Uterus (tissue), 4 donors: Measurements from ENCODE around the gene ABHD18. TPM values are rescaled to one million over a fixed set of nuclear protein-coding genes. Genes with fewer than 3 reads are reported as not detected.
"Not testable (repeated sequence)": the region's sequence is repeated elsewhere in the genome, so short reads cannot be mapped to it uniquely, and the experiment has no call there.

Experiments used
- DNase-seq, 2 donors: peaks; one replicate each; pipeline ENCODE4 v3.0.0-alpha.2; 2019 to 2020
- H3K27ac ChIP-seq, 2 donors: fragments of 200-600 bp; sonication (generic); 1 replicate in 1 of 2; 2 replicates in 1 of 2; pipeline ENCODE4 v1.5.1; 2016 to 2018
- H3K27me3 ChIP-seq, 2 donors: fragments of 200-600 bp; sonication (generic); one replicate each; pipeline ENCODE4 v1.5.1; 2018 to 2019; ENCODE audit warnings: control low read depth in 1 of 2
- H3K36me3 ChIP-seq, 2 donors: fragments of 200-600 bp; sonication (generic); one replicate each; pipeline ENCODE4 v1.5.1; 2019; ENCODE audit warnings: control low read depth in 1 of 2
- H3K4me1 ChIP-seq, 2 donors: fragments of 200-600 bp; sonication (generic); one replicate each; pipeline ENCODE4 v1.5.1; 2018 to 2019; ENCODE audit warnings: control low read depth in 1 of 2
- H3K4me3 ChIP-seq, 2 donors: fragments of 200-600 bp; sonication (generic); 1 replicate in 1 of 2; 2 replicates in 1 of 2; pipeline ENCODE4 v1.5.1; 2018 to 2019; ENCODE audit warnings: mild to moderate bottlenecking in 1 of 2
- H3K9me3 ChIP-seq, 2 donors: fragments of 200-600 bp; sonication (generic); one replicate each; pipeline ENCODE4 v1.5.1; 2019; ENCODE audit warnings: control low read depth in 1 of 2
- CTCF ChIP-seq, 4 experiments: fragments of 200-600 bp in 2 of 4; fragments of 450-650 bp in 2 of 4; sonication (generic) in 2 of 4; IDR thresholded peaks; one replicate each; pipeline ENCODE4 v1.5.1; 2016 to 2019; ENCODE audit warnings: antibody characterized with exemption in 4 of 4, mild to moderate bottlenecking in 2 of 4, moderate library complexity in 1 of 4
- POLR2A ChIP-seq, 2 donors: fragments of 450-650 bp; IDR thresholded peaks; one replicate each; pipeline ENCODE4 v1.6.1; 2016; ENCODE audit warnings: antibody characterized with exemption in 2 of 2, mild to moderate bottlenecking in 1 of 2, moderate library complexity in 1 of 2
- intact Hi-C: fragments of 100-400 bp; cut with DNase I; formaldehyde crosslinking; loops from one replicate; pipeline ENCODE4 v1.15.1; 2023; ENCODE audit warnings: low total_unique reads
- total RNA-seq, 4 donors: library from RNA; depleted of rRNA in 3 of 4; stranded (reverse); fragments of >200 nt in 3 of 4; gene quantifications; one replicate each; pipeline versions ENCODE4 v1.1.0 to v1.2.4, GENCODE V29; 2014 to 2023
- donor health status: DM: yes; HTN: yes; CAD: no.

Gene ABHD18
- total RNA-seq, 4 donors from 2014 or later, result 4.7 to 16.1 (median 12.5) TPM

- intact Hi-C loops, result no loop called here
- Histone ChIP-seq H3K36me3 (no peaks in the 10 kb centered on the region), H3K4me3 (no peak overlapping the region), H3K27ac (no peak overlapping the region), H3K27me3 (no peaks in the 10 kb centered on the region), H3K9me3 (no peaks in the 10 kb centered on the region), H3K4me1 (no peaks in the 10 kb centered on the region)
- no peak for TF ChIP-seq POLR2A (IDR thresholded peaks at IDR 0.05)
- no peak for TF ChIP-seq CTCF (IDR thresholded peaks at IDR 0.05)
- no peak for DNase-seq
These were observed 91.2 kb downstream of the ABHD18 start for GRCh38 chr4:128056396-128056795.

DNA sequence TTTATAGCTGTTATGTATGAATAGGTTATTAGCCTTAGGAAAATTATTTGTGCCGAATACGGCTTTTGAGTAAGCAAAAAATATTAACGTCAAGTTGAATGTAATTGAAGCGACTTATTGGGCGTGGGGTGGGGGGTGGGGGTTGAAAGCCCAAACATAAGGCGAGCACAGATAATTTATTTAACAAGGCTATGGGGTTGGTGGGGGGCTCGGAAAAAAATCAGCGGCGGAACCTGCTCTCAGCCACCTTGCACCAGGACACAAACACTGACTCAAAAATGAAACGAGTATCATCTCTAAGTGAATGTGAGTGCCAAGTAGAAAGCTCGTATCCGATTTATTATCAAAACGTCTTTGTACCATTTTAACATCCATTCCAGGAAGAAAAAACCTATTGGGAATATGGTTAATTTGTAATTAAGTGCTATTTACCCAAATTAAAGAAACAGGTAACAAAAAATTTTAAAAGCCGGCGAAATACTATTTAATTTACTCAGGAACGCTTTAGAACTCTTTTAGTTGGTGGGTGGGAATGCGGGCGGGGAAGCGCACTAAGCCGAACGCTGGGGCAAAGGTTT, 95.0 kb downstream of the ABHD18 start:
- intact Hi-C loops, result loop anchor here (10.0 kb wide), 1 partner anchor 95 kb away; the partner anchor contains the start of genes ABHD18 and MFSD8

DNA sequence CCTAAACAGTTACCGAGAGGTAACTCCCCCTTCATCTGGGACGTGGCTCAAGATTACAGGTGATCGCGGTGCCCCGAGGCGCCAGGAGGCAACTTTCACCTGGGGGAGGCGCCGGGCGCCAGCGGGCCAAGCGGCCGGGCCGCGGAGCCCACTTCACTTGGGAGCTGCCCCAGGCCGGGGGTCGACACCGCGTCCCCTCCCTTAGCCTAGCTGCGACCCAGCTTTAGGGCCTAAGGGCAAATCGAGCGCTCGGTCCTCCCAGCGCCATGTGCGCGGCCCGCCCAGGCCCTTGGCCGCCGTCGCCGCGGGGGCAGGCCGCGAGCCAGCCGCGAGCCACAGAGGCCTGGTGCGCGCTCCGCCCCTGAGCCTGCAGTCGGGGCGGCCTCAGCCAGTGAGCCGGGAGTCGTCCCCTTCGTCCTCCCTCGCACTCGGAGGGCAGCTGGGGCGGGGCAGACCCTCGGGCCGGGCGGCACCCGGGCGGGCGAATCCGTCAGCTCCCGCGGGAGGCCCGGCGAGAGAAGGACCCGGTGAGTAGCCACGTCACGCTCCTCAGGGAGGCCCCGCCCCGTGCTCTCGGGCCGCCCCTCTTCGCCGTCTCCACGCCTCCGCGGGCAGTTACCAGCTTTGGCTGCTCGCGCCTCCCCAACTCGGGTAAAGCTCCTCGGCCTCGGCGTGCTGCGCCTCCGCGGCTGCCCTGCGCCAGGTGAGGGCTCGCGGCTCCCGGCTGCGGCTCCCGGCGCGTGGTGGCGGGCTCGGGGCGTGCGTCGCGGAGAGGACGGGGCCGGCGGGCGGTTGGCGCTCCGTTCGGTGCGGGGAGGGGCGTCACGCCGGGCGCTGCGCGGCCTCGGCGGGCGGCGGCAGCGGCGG, 95.7 kb downstream of the ABHD18 start, which contains the start of gene LARP1B:
TSS of gene LARP1B (plus strand) at position 614 of the 867 bp plus-strand sequence. CDS start 13,640 bp downstream, outside the sequence.
- Histone ChIP-seq H3K27me3 (no peaks in the 10 kb centered on the region), H3K9me3 (no peaks in the 10 kb centered on the region), H3K4me1 (no peaks in the 10 kb centered on the region), H3K27ac (peak within 1 kb of the TSS; percentile 88 to 95), H3K4me3 (peak within 1 kb of the TSS; percentile 80 to 96), H3K36me3 (no peaks in the 10 kb centered on the region)
- peak in 1 of 4 experiments; percentile 2 for TF ChIP-seq CTCF (IDR thresholded peaks at IDR 0.05)
- peak; percentile 92 to 94 for TF ChIP-seq POLR2A (IDR thresholded peaks at IDR 0.05)
- DNase-seq, result peak; percentile 94 to 95
- intact Hi-C loops, result loop anchor here (10.0 kb wide), 1 partner anchor 96 kb away; the partner anchor contains the start of genes ABHD18 and MFSD8

More for the DNA sequence above, 95.0 kb downstream of the ABHD18 start:
- H3K27me3 ChIP-seq, result no peaks in the 10 kb centered on the region
- TF ChIP-seq CTCF (IDR thresholded peaks at IDR 0.05), result no peak
- no peak for TF ChIP-seq POLR2A (IDR thresholded peaks at IDR 0.05)
- H3K36me3 ChIP-seq, result no peaks in the 10 kb centered on the region
- peak overlapping the region; percentile 80 to 96 for H3K4me3 ChIP-seq
- no peaks in the 10 kb centered on the region for H3K9me3 ChIP-seq
- DNase-seq, result no peak
- no peaks in the 10 kb centered on the region for H3K4me1 ChIP-seq
- peak overlapping the region; percentile 88 to 95 for H3K27ac ChIP-seq

- no peaks in the 10 kb centered on the region for H3K4me1 ChIP-seq
- H3K27ac ChIP-seq, result peak overlapping the region; percentile 88 to 95
- DNase-seq, result peak; percentile 35 to 47
- no peaks in the 10 kb centered on the region for H3K36me3 ChIP-seq
- peak overlapping the region; percentile 80 to 96 for H3K4me3 ChIP-seq
- intact Hi-C loops, result loop anchor here (10.0 kb wide), 1 partner anchor 97 kb away; the partner anchor contains the start of genes ABHD18 and MFSD8
- no peaks in the 10 kb centered on the region for H3K9me3 ChIP-seq
- peak in 1 of 4 experiments; percentile 2 for TF ChIP-seq CTCF (IDR thresholded peaks at IDR 0.05)
- no peak for TF ChIP-seq POLR2A (IDR thresholded peaks at IDR 0.05)
- no peaks in the 10 kb centered on the region for H3K27me3 ChIP-seq
These were observed 96.6 kb downstream of the ABHD18 start for GRCh38 chr4:128061566-128062536.

- DNase-seq, result not testable (repeated sequence)
These were observed 101.2 kb downstream of the ABHD18 start for GRCh38 chr4:128066453-128066820.

More at GRCh38 chr4:128066453-128066820, 101.2 kb downstream of the ABHD18 start:
- not testable (repeated sequence) for H3K27ac ChIP-seq, H3K4me1 ChIP-seq, H3K27me3 ChIP-seq, H3K36me3 ChIP-seq, H3K4me3 ChIP-seq, H3K9me3 ChIP-seq
- intact Hi-C loops, result loop anchor here (10.0 kb wide), 1 partner anchor 102 kb away; the partner anchor contains the start of genes ABHD18 and MFSD8
